Nephron (organoid): ENCODE results near the gene SULF2.
A peak's percentile ranks its signal among the peaks of the same experiment; 100 is the strongest.

ENCODE experiments used
- H3K27ac Mint-ChIP-seq, 3 experiments: 2 replicates each; pipeline ENCODE4 v1.8.0; 2020; ENCODE audit warnings: mixed read lengths in 3 of 3, mild to moderate bottlenecking in 2 of 3, moderate library complexity in 1 of 3
- H3K27me3 Mint-ChIP-seq: 2 replicates; pipeline ENCODE4 v1.8.0; 2021; ENCODE audit warnings: low read depth, mild to moderate bottlenecking, moderate library complexity, mixed read lengths
- H3K36me3 Mint-ChIP-seq: 2 replicates; pipeline ENCODE4 v1.8.0; 2020; ENCODE audit warnings: low read depth, mixed read lengths
- H3K4me1 Mint-ChIP-seq: 2 replicates; pipeline ENCODE4 v1.8.0; 2020; ENCODE audit warnings: mixed read lengths
- H3K4me3 Mint-ChIP-seq, 3 experiments: 2 replicates each; pipeline ENCODE4 v1.8.0; 2020; ENCODE audit warnings: mild to moderate bottlenecking in 3 of 3, mixed read lengths in 3 of 3, moderate library complexity in 2 of 3
- H3K9me3 Mint-ChIP-seq: 2 replicates; pipeline ENCODE4 v1.8.0; 2020; ENCODE audit warnings: mixed read lengths
- CTCF ChIP-seq, 3 experiments: fragments of 200-600 bp; sonication (generic); IDR thresholded peaks; one replicate each; pipeline ENCODE4 v1.5.0; 2021; ENCODE audit warnings: antibody characterized with exemption in 3 of 3; ENCODE audit not compliant: unreplicated experiment in 3 of 3

Gene SULF2

DNA sequence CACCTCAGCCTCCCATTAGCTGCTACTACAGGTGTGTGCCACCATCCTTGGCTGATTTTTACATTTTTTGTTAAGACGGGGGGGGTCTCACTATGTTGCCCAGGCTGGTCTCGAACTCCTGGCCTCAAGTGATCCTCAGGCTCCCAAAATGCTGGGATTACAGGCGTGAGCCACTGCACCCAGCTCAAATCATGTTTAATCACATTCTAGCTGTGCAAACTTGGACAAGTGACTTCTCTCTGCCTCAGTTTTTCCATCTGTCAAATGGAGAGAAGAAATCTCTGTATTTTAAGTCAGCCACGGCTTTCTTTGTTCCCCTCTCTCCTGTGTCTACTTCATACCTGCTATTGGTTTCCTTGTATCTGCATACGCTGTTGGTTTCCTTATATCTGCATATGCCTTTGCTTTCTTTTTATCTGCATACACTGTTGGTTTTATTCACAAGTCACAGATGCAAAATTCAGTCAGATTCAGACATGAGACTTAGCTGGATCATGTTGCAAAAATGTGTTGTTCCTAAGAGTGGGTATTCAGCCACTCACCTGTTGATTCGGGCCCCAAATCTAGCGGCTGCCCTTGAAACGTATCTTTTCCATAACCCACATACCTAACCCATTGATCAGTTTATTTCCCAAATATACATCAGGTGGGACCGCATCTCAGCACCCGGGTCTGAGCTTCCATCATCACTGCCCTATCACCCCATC is 30.2 kb downstream of the SULF2 start:
- no peak for TF ChIP-seq CTCF (IDR thresholded peaks at IDR 0.05; ENCODE audit: unreplicated experiment in 3 of 3)
- no peaks in the 10 kb centered on the region for H3K9me3 Mint-ChIP-seq
- peaks cover 4% of the 10 kb centered on the region for H3K27me3 Mint-ChIP-seq
- peaks cover 47% of the 10 kb centered on the region for H3K36me3 Mint-ChIP-seq
- peaks cover 41% of the 10 kb centered on the region for H3K4me1 Mint-ChIP-seq
- no peak overlapping the region for H3K4me3 Mint-ChIP-seq
- H3K27ac Mint-ChIP-seq, result peak overlapping the region in 1 of 3 experiments; percentile 52

- no peaks in the 10 kb centered on the region for H3K9me3 Mint-ChIP-seq
- H3K27me3 Mint-ChIP-seq, result peaks cover 3% of the 10 kb centered on the region
These were observed 30.9 kb downstream of the SULF2 start for GRCh38 chr20:47754388-47754715.

GRCh38 chr20:47753576-47754387 is 31.5 kb downstream of the SULF2 start:
- peaks cover 57% of the 10 kb centered on the region for H3K36me3 Mint-ChIP-seq
- H3K4me3 Mint-ChIP-seq, result no peak overlapping the region
- TF ChIP-seq CTCF (IDR thresholded peaks at IDR 0.05; ENCODE audit: unreplicated experiment in 3 of 3), result no peak
- no peaks in the 10 kb centered on the region for H3K9me3 Mint-ChIP-seq
- no peaks in the 10 kb centered on the region for H3K27me3 Mint-ChIP-seq
- H3K27ac Mint-ChIP-seq, result no peak overlapping the region
- H3K4me1 Mint-ChIP-seq, result peaks cover 40% of the 10 kb centered on the region

More at GRCh38 chr20:47754388-47754715, 30.9 kb downstream of the SULF2 start:
- Mint-ChIP-seq H3K4me3 (no peak overlapping the region), H3K4me1 (peaks cover 40% of the 10 kb centered on the region), H3K27ac (no peak overlapping the region), H3K36me3 (peaks cover 52% of the 10 kb centered on the region)
- no peak for TF ChIP-seq CTCF (IDR thresholded peaks at IDR 0.05; ENCODE audit: unreplicated experiment in 3 of 3)

GRCh38 chr20:47751449-47751848 is 33.8 kb downstream of the SULF2 start:
- H3K9me3 Mint-ChIP-seq, result no peaks in the 10 kb centered on the region
- TF ChIP-seq CTCF (IDR thresholded peaks at IDR 0.05; ENCODE audit: unreplicated experiment in 3 of 3), result no peak
- peaks cover 3% of the 10 kb centered on the region for H3K27me3 Mint-ChIP-seq
- H3K36me3 Mint-ChIP-seq, result peaks cover 61% of the 10 kb centered on the region
- no peak overlapping the region for H3K27ac Mint-ChIP-seq
- no peak overlapping the region for H3K4me3 Mint-ChIP-seq
- peaks cover 28% of the 10 kb centered on the region for H3K4me1 Mint-ChIP-seq

GRCh38 chr20:47749339-47749738 is 35.9 kb downstream of the SULF2 start:
- Mint-ChIP-seq H3K4me3 (no peak overlapping the region), H3K4me1 (peaks cover 26% of the 10 kb centered on the region), H3K27me3 (peaks cover 3% of the 10 kb centered on the region), H3K27ac (peak overlapping the region in 2 of 3 experiments; percentile 64 to 72), H3K9me3 (no peaks in the 10 kb centered on the region), H3K36me3 (peaks cover 44% of the 10 kb centered on the region)
- no peak for TF ChIP-seq CTCF (IDR thresholded peaks at IDR 0.05; ENCODE audit: unreplicated experiment in 3 of 3)
